COR-L47 (cell line): ENCODE measurements around the gene ACYP1.

Source experiments
- DNase-seq: peaks from one replicate; lab custom pipeline; 2025; lab: John Stamatoyannopoulos, UW

The ACYP1 gene

GRCh38 chr14:75040959-75041358 is 22.9 kb downstream of the ACYP1 start:
- DNase-seq = no peak

- DNase-seq = no peak
Measured at GRCh38 chr14:75040507-75040906, 23.3 kb downstream of the ACYP1 start.

GRCh38 chr14:75032939-75033338 is 30.9 kb downstream of the ACYP1 start:
- DNase-seq = no peak

DNA sequence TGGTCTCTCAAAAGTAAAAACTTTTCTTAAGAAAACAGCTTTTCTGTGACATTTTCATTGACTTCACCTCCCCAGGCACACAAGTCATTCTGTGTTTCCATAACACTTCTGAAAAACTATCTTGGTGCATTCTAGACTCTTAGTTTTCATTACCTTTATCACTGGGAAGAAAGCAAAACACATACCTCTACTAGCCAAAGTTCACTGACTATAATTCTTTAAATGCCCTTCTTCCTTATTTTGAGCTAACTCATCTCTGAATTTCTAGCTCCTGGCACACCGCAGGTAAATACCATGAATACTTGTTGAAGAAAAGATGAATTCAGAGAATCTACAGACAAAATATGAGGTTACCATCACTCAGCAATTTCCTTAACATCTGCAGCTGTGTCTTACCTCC is 33.7 kb downstream of the ACYP1 start:
- DNase-seq = no peak

- DNase-seq = no peak
Measured at GRCh38 chr14:75025876-75026275, 37.9 kb downstream of the ACYP1 start.

DNA sequence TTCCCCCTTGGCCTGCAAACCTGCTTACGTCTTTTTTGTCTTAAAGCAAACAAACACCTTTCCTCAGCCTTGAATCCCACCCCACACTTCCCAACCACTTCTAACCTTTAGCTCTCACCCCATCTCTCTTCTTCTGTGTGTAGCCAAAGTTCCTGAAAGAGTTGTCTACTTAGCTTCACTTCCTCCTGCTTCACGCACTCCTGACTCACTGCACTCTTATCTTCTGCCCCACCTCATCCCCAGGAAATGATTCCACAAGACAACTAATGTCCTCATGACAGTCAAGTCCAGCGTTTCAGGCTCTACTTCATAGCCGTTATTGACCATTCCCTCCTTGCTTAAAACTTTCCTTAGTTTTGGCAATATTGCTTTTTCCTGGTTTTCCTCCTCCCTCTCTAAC is 38.7 kb downstream of the ACYP1 start:
- DNase-seq = no peak

GRCh38 chr14:75023108-75023507 is 40.7 kb downstream of the ACYP1 start:
- DNase-seq = no peak

DNA sequence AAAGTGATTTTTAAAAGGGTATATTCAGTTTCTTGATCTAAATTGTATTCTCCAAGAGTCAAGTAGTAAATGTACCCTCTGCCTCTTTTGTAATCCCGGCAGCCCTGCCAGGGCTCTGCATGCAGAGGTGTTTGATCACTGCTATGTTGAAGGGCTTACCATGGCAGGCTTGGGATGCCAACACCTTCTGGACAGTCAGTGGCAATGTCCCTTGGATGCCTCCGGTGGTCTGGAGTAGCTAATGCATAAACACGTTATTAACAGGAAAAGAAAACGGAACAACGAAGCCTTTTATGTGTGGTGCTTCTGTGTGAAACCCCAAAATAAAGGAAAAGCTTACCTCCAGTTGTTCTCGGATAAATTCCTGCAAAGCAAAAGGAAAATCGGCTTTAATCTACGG is 41.2 kb downstream of the ACYP1 start:
- DNase-seq = peak; percentile 9

DNA sequence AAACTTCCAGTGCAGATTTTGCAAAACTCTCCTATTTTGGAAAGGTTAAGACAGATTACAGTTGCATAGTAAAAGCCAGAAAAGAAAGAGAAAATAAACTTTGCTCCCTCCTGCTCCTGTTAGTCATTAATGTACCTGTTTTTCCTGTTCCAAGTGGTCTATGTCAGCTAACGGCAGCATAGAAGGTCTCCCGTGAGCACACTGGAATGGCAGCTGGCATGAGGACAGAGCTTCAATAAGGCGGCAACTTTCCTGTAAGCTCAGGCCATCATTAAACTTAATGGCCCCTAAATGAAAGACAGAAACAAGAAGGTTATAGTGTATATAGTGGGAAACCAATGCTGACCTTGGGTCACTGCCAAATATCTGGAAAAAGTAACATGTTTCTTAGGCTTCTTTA is 45.1 kb downstream of the ACYP1 start:
- no peak for DNase-seq

GRCh38 chr14:75016815-75017214 is 47.0 kb downstream of the ACYP1 start:
- no peak for DNase-seq

DNA sequence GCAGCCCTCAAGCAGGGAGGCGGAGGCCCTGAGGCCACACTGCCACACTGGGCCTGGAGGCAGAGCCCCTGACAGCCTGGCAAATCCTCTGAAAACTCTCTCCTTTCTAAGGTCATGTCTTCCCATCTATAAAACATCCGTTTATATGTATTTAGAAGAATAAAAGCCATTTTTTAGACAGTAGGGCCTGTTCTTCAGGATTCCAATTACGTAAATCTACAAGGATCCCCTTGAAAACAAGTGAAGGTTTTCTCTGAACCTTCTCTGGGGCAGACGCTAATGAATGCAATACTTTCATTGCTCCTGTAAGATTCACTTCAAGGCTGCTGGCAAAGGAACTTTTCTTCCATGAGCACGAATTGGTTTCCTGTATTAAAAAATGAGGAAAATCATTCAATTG is 48.3 kb downstream of the ACYP1 start:
- DNase-seq = no peak

- DNase-seq = no peak
Measured at GRCh38 chr14:75013290-75013689, 50.5 kb downstream of the ACYP1 start.

DNA sequence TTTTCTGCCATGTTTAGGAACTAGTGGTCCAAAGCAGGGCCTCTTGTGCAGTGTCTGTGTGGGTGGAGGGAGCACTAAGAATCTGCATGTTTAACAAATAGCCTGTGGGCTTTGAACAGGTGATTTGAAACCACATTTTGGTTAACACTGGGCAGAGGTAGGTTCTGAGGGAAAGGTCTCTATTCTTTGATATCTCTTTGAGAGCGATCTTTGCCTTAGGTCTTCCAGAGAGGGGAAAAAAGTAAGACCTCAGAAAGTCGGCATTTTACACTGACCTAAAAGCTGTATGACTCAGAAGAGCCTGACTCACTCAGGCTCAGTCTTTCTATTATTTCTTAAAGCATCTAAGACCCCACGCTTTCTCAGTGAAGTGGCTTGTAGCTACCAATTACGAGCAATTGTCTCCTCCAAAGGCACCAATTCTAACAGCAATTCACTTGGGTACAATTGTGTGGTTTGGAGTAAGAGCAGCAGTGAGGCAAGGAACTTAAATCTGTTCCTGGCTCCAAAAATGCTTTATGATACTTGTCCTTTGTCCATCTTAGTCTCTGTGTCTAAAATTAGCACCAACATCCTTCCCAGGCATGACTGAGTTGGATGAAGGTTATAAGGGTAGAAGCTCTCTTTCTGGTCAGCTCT is 52.3 kb downstream of the ACYP1 start:
- DNase-seq = no peak

- DNase-seq = no peak
Measured at GRCh38 chr14:75010472-75011093, 53.2 kb downstream of the ACYP1 start.

GRCh38 chr14:75009176-75009575 is 54.6 kb downstream of the ACYP1 start:
- DNase-seq = no peak

GRCh38 chr14:75005357-75005756 is 58.5 kb downstream of the ACYP1 start:
- DNase-seq = no peak

DNA sequence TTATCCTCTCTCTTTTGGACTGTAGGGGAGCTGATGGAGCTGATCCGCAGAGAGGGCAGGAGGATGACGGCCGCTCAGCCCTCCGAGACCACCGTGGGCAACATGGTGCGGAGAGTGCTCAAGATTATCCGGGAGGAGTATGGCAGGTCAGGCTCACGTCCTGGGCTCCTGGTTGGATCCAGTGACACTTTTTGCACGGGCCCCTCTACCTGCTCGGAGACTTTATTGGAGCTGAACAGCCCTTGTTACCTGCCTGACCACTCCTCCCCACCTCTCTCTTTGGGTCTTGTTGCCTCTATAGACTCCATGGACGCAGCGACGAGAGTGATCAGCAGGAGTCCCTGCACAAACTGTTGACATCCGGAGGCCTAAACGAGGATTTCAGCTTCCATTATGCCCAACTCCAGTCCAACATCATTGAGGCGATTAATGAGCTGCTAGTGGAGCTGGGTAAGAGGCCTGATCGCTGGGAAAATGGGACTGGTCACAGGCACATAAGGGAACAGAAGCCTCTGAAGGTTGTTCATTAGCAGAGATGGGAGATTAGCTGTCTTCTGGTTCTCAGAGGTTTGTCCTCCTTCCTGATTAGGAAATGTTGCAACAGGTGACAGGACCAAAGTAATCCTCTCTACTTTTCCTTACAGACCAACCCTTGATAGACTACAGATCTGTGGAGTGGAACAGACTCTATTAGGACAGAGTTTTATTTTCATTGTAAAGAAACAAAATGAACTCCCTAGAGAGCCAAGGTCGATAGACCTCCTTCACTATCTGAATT is 60.4 kb downstream of the ACYP1 start:
- no peak for DNase-seq
